ENCODE measurements around the gene PLA2G4A.

GRCh38 chr1:186948535-186948934, 119.8 kb downstream of the PLA2G4A start:
- TF ChIP-seq POLR2A (IDR thresholded peaks at IDR 0.05) = no peak
- TF ChIP-seq EP300 (IDR thresholded peaks at IDR 0.05; ENCODE audit: low read depth) = no peak
- TF ChIP-seq, protein P1, sequence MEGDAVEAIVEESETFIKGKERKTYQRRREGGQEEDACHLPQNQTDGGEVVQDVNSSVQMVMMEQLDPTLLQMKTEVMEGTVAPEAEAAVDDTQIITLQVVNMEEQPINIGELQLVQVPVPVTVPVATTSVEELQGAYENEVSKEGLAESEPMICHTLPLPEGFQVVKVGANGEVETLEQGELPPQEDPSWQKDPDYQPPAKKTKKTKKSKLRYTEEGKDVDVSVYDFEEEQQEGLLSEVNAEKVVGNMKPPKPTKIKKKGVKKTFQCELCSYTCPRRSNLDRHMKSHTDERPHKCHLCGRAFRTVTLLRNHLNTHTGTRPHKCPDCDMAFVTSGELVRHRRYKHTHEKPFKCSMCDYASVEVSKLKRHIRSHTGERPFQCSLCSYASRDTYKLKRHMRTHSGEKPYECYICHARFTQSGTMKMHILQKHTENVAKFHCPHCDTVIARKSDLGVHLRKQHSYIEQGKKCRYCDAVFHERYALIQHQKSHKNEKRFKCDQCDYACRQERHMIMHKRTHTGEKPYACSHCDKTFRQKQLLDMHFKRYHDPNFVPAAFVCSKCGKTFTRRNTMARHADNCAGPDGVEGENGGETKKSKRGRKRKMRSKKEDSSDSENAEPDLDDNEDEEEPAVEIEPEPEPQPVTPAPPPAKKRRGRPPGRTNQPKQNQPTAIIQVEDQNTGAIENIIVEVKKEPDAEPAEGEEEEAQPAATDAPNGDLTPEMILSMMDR (IDR thresholded peaks at IDR 0.05) = no peak

Measured in transverse colon (tissue), 3 donors.